ENCODE results near the gene BAAT. TPM values are rescaled to one million over a fixed set of nuclear protein-coding genes. Genes with fewer than 3 reads are reported as not detected.

The BAAT gene
- total RNA-seq, 2 donors from 2014 or later = not detected

- H3K9me3 ChIP-seq (ENCODE audit: control insufficient read depth, low read length) = peaks cover 85% of the 10 kb centered on the region
- WGBS, 2 experiments (ENCODE audit: insufficient coverage in 1 of 2, insufficient read length in 1 of 2) = 92 to 96% methylated on average over 3 to 4 of the region's 4 CpGs
- H3K4me1 ChIP-seq (ENCODE audit: control insufficient read depth, insufficient read depth, low read length) = no peaks in the 10 kb centered on the region
- Mint-ChIP-seq H3K4me3 (no peak overlapping the region), H3K27ac (no peak overlapping the region), H3K9me3 (peaks cover 90% of the 10 kb centered on the region), H3K4me1 (no peaks in the 10 kb centered on the region), H3K36me3 (ENCODE audit: low read depth) (peaks cover 75% of the 10 kb centered on the region), H3K27me3 (ENCODE audit: insufficient read depth) (peaks cover 3% of the 10 kb centered on the region)
- peak overlapping the region; percentile 52 for H3K4me3 ChIP-seq (ENCODE audit: low read length)
- H3K9ac ChIP-seq (ENCODE audit: extremely low read depth, low read length, poor library complexity, severe bottlenecking) = no peak overlapping the region
- no peak for TF ChIP-seq CTCF (conservative IDR thresholded peaks at IDR 0.05)
- H3K36me3 ChIP-seq (ENCODE audit: control insufficient read depth, insufficient read depth, low read length) = peaks cover 60% of the 10 kb centered on the region
- H3K27ac ChIP-seq (ENCODE audit: low read depth, low read length) = no peak overlapping the region
- DNase-seq = no peak
- H3K27me3 ChIP-seq (ENCODE audit: control insufficient read depth, insufficient read depth, low read length, poor library complexity, severe bottlenecking) = no peaks in the 10 kb centered on the region
Observed at GRCh38 chr9:101409079-101409477, 24.3 kb upstream of the BAAT start.

- H3K27ac Mint-ChIP-seq = no peak overlapping the region
- Histone ChIP-seq H3K4me3 (ENCODE audit: low read length) (peak overlapping the region; percentile 52), H3K36me3 (ENCODE audit: control insufficient read depth, insufficient read depth, low read length) (peaks cover 66% of the 10 kb centered on the region)
Observed at GRCh38 chr9:101408374-101409078, 23.7 kb upstream of the BAAT start.

DNA sequence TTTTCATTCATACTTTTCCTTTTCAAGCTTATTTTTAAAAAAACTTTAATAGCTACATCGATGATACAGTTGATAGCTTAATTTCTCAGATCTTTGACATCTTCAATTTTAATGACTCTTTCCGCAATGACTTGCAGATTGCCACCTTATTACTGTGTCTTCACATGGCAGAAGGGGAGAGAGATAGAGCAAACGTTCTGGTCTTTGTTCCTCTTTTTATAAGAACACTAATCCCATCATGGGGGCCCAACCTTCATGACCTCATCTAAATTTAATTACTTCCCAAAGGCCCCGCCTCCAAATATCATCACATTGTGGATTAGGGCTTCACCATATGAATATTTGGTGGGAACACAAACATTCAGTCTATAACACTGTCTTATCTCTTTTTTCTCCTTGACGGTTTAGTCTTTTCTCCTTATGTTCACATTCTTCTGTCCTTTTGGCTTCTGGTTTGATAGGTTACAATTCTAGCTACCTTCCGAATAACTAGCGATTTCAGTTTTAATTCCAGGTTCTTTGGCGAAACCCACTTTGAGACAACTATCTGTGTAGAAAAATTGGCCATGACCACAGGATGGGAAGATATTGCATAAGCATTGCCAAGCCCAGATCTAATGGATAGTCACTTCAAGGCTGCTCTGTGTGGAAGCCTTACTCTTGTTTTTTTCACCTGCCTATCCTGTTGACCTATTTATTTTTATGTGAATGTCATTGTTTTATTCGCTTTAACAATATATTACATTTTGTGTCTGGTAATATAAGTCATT lies 18.9 kb upstream of the BAAT start:
- Histone ChIP-seq H3K4me3 (ENCODE audit: low read length) (peak overlapping the region; percentile 12), H3K4me1 (ENCODE audit: control insufficient read depth, insufficient read depth, low read length) (no peaks in the 10 kb centered on the region), H3K27me3 (ENCODE audit: control insufficient read depth, insufficient read depth, low read length, poor library complexity, severe bottlenecking) (no peaks in the 10 kb centered on the region), H3K9ac (ENCODE audit: extremely low read depth, low read length, poor library complexity, severe bottlenecking) (no peak overlapping the region), H3K27ac (ENCODE audit: low read depth, low read length) (no peak overlapping the region), H3K36me3 (ENCODE audit: control insufficient read depth, insufficient read depth, low read length) (peaks cover 87% of the 10 kb centered on the region), H3K9me3 (ENCODE audit: control insufficient read depth, low read length) (peaks cover 59% of the 10 kb centered on the region)
- TF ChIP-seq CTCF (conservative IDR thresholded peaks at IDR 0.05) = no peak
- H3K36me3 Mint-ChIP-seq (ENCODE audit: low read depth) = peaks cover 84% of the 10 kb centered on the region
- H3K27ac Mint-ChIP-seq = no peak overlapping the region
- peaks cover 58% of the 10 kb centered on the region for H3K9me3 Mint-ChIP-seq
- DNase-seq = no peak
- no peaks in the 10 kb centered on the region for H3K27me3 Mint-ChIP-seq (ENCODE audit: insufficient read depth)
- no peak overlapping the region for H3K4me3 Mint-ChIP-seq
- WGBS, 2 experiments (ENCODE audit: insufficient coverage in 1 of 2, insufficient read length in 1 of 2) = 94 to 98% methylated on average over 7 to 8 of the region's 9 CpGs
- peaks cover 14% of the 10 kb centered on the region for H3K4me1 Mint-ChIP-seq

More at GRCh38 chr9:101408374-101409078, 23.7 kb upstream of the BAAT start:
- Mint-ChIP-seq H3K4me1 (no peaks in the 10 kb centered on the region), H3K27me3 (ENCODE audit: insufficient read depth) (peaks cover 3% of the 10 kb centered on the region), H3K36me3 (ENCODE audit: low read depth) (peaks cover 80% of the 10 kb centered on the region), H3K4me3 (no peak overlapping the region), H3K9me3 (peaks cover 93% of the 10 kb centered on the region)
- WGBS, 2 experiments (ENCODE audit: insufficient coverage in 1 of 2, insufficient read length in 1 of 2) = 100% methylated on average over 1 to 4 of the region's 5 CpGs
- Histone ChIP-seq H3K27me3 (ENCODE audit: control insufficient read depth, insufficient read depth, low read length, poor library complexity, severe bottlenecking) (no peaks in the 10 kb centered on the region), H3K9me3 (ENCODE audit: control insufficient read depth, low read length) (peaks cover 90% of the 10 kb centered on the region), H3K9ac (ENCODE audit: extremely low read depth, low read length, poor library complexity, severe bottlenecking) (no peak overlapping the region), H3K27ac (ENCODE audit: low read depth, low read length) (no peak overlapping the region), H3K4me1 (ENCODE audit: control insufficient read depth, insufficient read depth, low read length) (no peaks in the 10 kb centered on the region)
- DNase-seq = no peak
- no peak for TF ChIP-seq CTCF (conservative IDR thresholded peaks at IDR 0.05)

All from endodermal cell (in vitro differentiated cells).